Measurements from ENCODE around the gene ZAP70. TPM values are rescaled to one million over a fixed set of nuclear protein-coding genes. Genes with fewer than 3 reads are reported as not detected.

ZAP70 gene
- total RNA-seq, 1 donor: not detected

- no peak for DNase-seq (ENCODE audit: low read depth)
- no peak overlapping the region for H3K4me3 ChIP-seq (ENCODE audit: low read depth, low read length)
- no peak for TF ChIP-seq CTCF (IDR thresholded peaks at IDR 0.05; ENCODE audit: insufficient read depth, low read length)
These were observed 21.0 kb downstream of the ZAP70 start for GRCh38 chr2:97734061-97735051.

GRCh38 chr2:97735161-97735561 lies 21.8 kb downstream of the ZAP70 start:
- no peak overlapping the region for H3K4me3 ChIP-seq (ENCODE audit: low read depth, low read length)
- DNase-seq (ENCODE audit: low read depth): no peak
- no peak for TF ChIP-seq CTCF (IDR thresholded peaks at IDR 0.05; ENCODE audit: insufficient read depth, low read length)

- no peak for DNase-seq (ENCODE audit: low read depth)
- no peak overlapping the region for H3K4me3 ChIP-seq (ENCODE audit: low read depth, low read length)
- no peak for TF ChIP-seq CTCF (IDR thresholded peaks at IDR 0.05; ENCODE audit: insufficient read depth, low read length)
These were observed 22.8 kb downstream of the ZAP70 start for GRCh38 chr2:97736185-97736584.

- TF ChIP-seq CTCF (IDR thresholded peaks at IDR 0.05; ENCODE audit: insufficient read depth, low read length): no peak
- H3K4me3 ChIP-seq (ENCODE audit: low read depth, low read length): no peak overlapping the region
- no peak for DNase-seq (ENCODE audit: low read depth)
These were observed 23.4 kb downstream of the ZAP70 start for GRCh38 chr2:97736608-97737330.

- H3K4me3 ChIP-seq (ENCODE audit: low read depth, low read length): no peak overlapping the region
- TF ChIP-seq CTCF (IDR thresholded peaks at IDR 0.05; ENCODE audit: insufficient read depth, low read length): no peak
- DNase-seq (ENCODE audit: low read depth): no peak
These were observed 24.2 kb downstream of the ZAP70 start for GRCh38 chr2:97737421-97738178.

- no peak for DNase-seq (ENCODE audit: low read depth)
- TF ChIP-seq CTCF (IDR thresholded peaks at IDR 0.05; ENCODE audit: insufficient read depth, low read length): no peak
- H3K4me3 ChIP-seq (ENCODE audit: low read depth, low read length): no peak overlapping the region
These were observed 25.0 kb downstream of the ZAP70 start for GRCh38 chr2:97738179-97739019.
